Activated T-helper 2 cell treated with anti-CD3 and anti-CD28 coated beads, Interferon-gamma antibody, Interleukin-2, Interleukin-4, amounts not matched to agents 10 μg/mL and 5 μg/mL and 100 μg/mL, durations not matched to agents 14 hours and 24 hours and 36 hours (primary cell): ENCODE results near the gene ADGRF3. TPM values are rescaled to one million over a fixed set of nuclear protein-coding genes. Genes with fewer than 3 reads are reported as not detected.
"Not testable (repeated sequence)": the region's sequence is repeated elsewhere in the genome, so short reads cannot be mapped to it uniquely, and the experiment has no call there.

Experiments used
- DNase-seq: peaks from one replicate; pipeline ENCODE4 v3.0.0; 2021; ENCODE audit warnings: low spot score
- H3K27ac Mint-ChIP-seq: one replicate; pipeline ENCODE4 v1.8.0; 2021; ENCODE audit warnings: mixed read lengths
- H3K27me3 Mint-ChIP-seq: one replicate; pipeline ENCODE4 v1.8.0; 2021; ENCODE audit warnings: low read depth, mixed read lengths
- H3K36me3 Mint-ChIP-seq: one replicate; pipeline ENCODE4 v1.8.0; 2021; ENCODE audit warnings: low read depth, mixed read lengths
- H3K4me1 Mint-ChIP-seq: one replicate; pipeline ENCODE4 v1.8.0; 2021; ENCODE audit warnings: low read depth, mixed read lengths
- H3K4me3 Mint-ChIP-seq: one replicate; pipeline ENCODE4 v1.8.0; 2021; ENCODE audit warnings: low read depth, mild to moderate bottlenecking, moderate library complexity, mixed read lengths
- H3K9me3 Mint-ChIP-seq: one replicate; pipeline ENCODE4 v1.8.0; 2021; ENCODE audit warnings: mixed read lengths
- intact Hi-C: fragments of 100-400 bp; cut with micrococcal nuclease; formaldehyde crosslinking; loops from one replicate; pipeline ENCODE4 v1.15.1; 2023
- total RNA-seq: library from RNA; stranded (reverse); gene quantifications from 2 replicates; pipeline ENCODE4 v1.2.3, GENCODE V29; 2022

The ADGRF3 gene
- total RNA-seq, 1 donor from 2014 or later: 3.1 TPM

DNA sequence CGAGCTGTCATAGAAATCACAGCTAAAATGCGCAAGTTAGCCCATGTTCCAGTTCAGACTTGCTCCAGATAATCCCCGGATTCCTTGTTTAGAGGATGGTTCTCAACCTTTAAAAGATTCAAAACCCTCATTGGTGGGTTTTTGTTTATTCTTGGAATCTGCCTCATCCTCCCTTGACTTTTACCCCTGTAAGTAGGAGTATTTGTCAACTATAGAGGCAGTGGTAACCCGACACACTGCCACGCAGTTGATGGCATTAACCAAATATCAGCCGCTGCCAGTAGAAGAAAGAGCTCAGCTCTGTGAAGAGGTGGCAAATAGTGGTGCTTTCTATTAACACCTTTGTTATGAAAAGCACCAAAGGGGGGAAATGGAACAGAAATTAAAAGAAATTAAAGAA, 41.0 kb downstream of the ADGRF3 start:
- peaks cover 3% of the 10 kb centered on the region for H3K27me3 Mint-ChIP-seq
- DNase-seq: no peak
- no peaks in the 10 kb centered on the region for H3K4me1 Mint-ChIP-seq
- H3K36me3 Mint-ChIP-seq: no peaks in the 10 kb centered on the region
- no peak overlapping the region for H3K4me3 Mint-ChIP-seq
- no peaks in the 10 kb centered on the region for H3K9me3 Mint-ChIP-seq
- H3K27ac Mint-ChIP-seq: no peak overlapping the region
- intact Hi-C loops: no loop called here

DNA sequence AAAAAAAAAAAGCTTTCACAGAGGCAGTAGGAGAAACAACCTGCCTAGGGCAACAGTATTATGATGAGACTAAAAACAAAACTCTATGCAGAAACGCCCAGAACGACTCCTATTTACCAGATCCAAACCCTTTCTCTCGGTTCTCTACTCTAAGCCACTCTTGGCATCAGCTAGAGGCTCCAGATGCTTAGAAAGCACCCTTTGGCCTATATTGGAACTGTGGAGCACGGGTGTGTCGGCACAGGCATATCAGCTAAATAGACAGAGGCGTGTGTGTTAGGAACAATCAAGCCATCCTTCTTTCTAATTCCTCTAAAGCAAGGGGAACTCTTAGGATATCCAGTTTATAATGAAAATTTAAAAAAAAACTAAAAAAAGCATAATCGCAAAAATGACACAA, 41.5 kb downstream of the ADGRF3 start:
- intact Hi-C loops, DNase-seq, H3K27ac Mint-ChIP-seq, H3K4me1 Mint-ChIP-seq, H3K27me3 Mint-ChIP-seq, H3K36me3 Mint-ChIP-seq, H3K4me3 Mint-ChIP-seq, H3K9me3 Mint-ChIP-seq: not testable (repeated sequence)

DNA sequence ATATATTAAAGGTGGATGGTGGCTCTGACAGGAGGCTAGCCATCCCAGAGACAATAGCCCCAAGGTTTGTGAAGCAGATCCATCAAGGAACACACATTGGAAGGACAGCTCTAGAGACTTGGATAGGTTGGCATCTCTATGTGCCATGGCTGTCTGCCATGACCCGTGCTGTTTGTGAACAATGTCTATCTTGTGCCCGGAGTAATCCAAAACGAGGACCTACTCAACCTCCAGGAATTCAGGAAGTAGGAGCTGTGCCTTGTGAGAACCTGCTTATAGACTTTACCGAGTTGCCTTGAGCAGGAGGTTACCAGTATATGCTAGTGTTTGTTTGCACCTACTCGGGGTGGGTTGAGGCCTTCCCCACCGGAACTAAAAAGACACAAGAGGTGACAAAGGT, 43.7 kb downstream of the ADGRF3 start:
- Mint-ChIP-seq H3K36me3 (no peaks in the 10 kb centered on the region), H3K4me3 (no peak overlapping the region), H3K27ac (no peak overlapping the region), H3K4me1 (no peaks in the 10 kb centered on the region), H3K27me3 (peaks cover 3% of the 10 kb centered on the region), H3K9me3 (no peaks in the 10 kb centered on the region)
- intact Hi-C loops: no loop called here
- no peak for DNase-seq

DNA sequence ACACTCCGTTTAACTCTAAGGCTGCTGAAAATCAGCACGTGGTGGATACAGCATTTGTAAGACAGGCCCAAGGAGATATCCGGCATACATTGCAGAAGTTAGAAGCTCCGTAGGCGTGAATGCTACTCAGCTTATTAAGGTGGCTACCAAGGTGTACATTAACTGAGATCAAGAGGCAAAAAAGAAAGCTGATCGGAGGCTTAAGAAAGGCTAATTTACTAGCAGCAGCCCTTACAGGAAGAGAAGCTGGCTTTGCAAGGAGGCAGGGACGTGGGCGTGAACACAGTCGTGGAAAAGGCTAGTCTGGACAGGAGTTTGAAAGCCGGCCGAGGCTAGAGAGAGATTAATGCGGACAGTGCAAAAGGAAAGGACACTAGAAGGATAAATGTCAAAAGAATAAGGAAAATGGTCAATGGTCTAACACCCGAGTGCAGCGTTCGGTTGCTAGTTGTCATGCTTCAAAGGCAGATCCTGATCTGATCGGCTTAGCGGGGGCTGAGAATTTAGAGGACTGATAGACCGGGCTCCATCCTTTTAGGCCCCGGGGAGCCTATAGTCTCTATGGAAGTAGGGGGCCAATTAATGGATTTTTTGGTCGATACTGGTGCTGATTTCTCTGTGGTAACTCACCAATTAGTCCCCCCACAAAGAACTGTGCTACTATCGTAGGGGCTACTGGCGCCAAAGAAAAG, 46.2 kb downstream of the ADGRF3 start:
- Mint-ChIP-seq H3K27ac (no peak overlapping the region), H3K4me1 (no peaks in the 10 kb centered on the region), H3K9me3 (no peaks in the 10 kb centered on the region), H3K27me3 (peaks cover 2% of the 10 kb centered on the region), H3K36me3 (no peaks in the 10 kb centered on the region), H3K4me3 (no peak overlapping the region)
- intact Hi-C loops: no loop called here
- DNase-seq: no peak

DNA sequence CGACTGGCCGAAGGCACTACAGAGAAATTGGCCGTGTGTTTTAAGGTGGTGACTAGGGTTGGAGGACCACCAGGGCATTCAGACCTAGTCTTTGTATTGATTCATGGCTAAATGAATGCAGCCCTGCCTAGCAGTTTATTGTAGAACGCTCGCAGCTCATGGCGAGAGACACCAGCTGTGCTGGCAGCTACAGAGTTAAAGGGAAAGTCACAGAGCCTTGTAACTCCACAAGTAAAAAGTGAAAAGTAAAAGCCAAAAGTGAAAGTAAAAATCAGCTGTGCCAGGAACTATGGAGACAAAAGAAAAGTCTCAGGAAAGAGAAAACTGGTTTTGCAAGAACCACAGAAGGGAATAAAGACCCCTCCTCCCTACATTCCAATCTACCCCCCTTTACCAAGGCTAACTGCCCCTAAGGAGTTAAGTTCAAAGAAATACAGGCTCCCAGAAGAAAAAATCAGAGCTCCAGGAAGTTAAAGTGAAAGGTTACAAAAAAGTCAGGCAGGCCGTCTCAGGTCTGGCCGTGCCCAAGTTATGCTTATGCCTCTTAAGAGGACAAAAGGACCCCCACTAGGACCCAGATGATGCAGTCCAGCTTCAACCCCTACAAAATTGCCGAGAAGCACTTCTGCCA, 47.0 kb downstream of the ADGRF3 start:
- Mint-ChIP-seq H3K4me1 (no peaks in the 10 kb centered on the region), H3K27ac (no peak overlapping the region), H3K4me3 (no peak overlapping the region), H3K9me3 (no peaks in the 10 kb centered on the region), H3K27me3 (peaks cover 2% of the 10 kb centered on the region), H3K36me3 (no peaks in the 10 kb centered on the region)
- intact Hi-C loops: loop anchor here (2.0 kb wide), 1 partner anchor 55 kb away; the partner anchor contains the start of genes HADHA and HADHB
- no peak for DNase-seq

DNA sequence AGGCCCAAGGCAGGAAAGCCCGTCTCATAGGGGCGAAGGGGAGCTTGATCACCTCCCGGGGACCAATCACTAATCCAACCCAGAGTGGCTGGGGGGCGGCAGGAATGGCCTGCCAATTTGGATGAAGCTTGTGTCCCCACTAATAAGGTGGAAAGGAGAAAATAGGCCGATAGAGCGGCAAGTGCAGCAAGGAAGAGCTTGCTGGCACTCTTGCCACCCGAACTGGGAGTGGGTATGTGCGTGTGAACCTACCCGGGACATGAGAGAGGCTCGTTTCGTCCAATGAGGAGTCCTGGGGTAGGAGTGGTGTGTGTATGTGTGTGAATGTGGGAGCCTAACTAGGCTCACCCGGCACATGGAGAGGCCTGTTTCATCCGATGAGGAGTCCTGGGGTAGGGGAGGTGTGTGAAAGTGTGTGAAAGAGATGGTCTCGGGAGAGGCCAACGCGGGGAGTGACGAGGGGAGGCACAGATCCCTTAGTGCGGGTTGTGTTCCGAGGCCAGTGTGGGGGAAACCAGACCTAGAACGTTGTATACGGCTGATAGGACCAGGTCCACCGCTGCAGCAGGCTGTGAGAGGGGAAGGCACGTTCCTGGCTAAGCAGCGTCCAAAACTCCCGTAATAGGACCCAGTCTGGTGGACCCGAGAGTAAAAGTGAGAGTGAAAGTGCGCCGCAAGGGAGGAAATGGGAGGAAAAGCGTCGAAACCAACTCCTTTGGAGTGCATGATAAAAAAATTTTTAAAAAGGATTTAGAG, 47.8 kb downstream of the ADGRF3 start:
- H3K27ac Mint-ChIP-seq: no peak overlapping the region
- intact Hi-C loops: loop anchor here (2.0 kb wide), 1 partner anchor 54 kb away; the partner anchor contains the start of genes HADHA and HADHB
- DNase-seq: no peak
- H3K4me1 Mint-ChIP-seq: no peaks in the 10 kb centered on the region
- H3K36me3 Mint-ChIP-seq: no peaks in the 10 kb centered on the region
- H3K4me3 Mint-ChIP-seq: no peak overlapping the region
- no peaks in the 10 kb centered on the region for H3K9me3 Mint-ChIP-seq
- peaks cover 2% of the 10 kb centered on the region for H3K27me3 Mint-ChIP-seq

DNA sequence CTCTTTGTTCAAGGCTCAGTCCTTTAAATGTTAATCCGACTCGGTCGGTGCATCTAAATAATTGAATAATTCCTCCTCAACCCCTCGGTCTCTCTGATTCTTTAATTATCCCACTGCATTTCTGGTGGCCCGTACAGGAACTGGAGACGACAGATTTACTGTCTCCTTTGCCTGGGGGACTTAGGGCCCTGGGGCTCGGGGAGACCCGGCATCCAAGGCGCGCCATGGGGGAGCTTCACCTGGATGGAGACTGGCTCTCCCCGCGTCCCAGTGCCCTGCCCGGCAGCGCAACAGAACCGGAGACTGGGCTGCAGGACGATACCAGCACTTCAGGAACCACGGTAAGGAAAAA, 48.3 kb downstream of the ADGRF3 start:
- H3K27ac Mint-ChIP-seq: no peak overlapping the region
- no peaks in the 10 kb centered on the region for H3K4me1 Mint-ChIP-seq
- no peaks in the 10 kb centered on the region for H3K9me3 Mint-ChIP-seq
- H3K4me3 Mint-ChIP-seq: no peak overlapping the region
- H3K27me3 Mint-ChIP-seq: peaks cover 2% of the 10 kb centered on the region
- no peak for DNase-seq
- intact Hi-C loops: loop anchor here (2.0 kb wide), 1 partner anchor 53 kb away; the partner anchor contains the start of genes HADHA and HADHB
- no peaks in the 10 kb centered on the region for H3K36me3 Mint-ChIP-seq

DNA sequence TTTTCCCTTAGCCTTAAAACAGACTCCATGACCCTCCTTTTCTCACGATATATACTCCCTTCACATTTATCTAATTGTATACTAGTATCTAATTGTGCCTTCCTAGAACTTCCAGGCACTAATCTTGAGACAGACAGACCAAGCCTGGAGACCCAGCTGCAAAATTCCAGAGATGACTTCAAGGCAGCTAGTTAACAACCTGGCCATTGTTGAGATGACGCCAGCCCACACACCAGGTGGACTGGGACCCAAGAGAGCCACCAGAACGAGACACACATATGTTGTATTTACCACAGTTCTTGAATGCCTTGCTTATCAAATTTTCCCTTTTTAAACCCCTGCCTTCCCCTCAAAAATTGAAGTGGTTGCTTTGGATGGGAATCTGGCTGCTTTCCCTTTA, 49.5 kb downstream of the ADGRF3 start:
- Mint-ChIP-seq H3K9me3 (no peaks in the 10 kb centered on the region), H3K36me3 (no peaks in the 10 kb centered on the region), H3K27me3 (peaks cover 2% of the 10 kb centered on the region), H3K4me1 (peaks cover 3% of the 10 kb centered on the region), H3K4me3 (no peak overlapping the region), H3K27ac (no peak overlapping the region)
- intact Hi-C loops: no loop called here
- no peak for DNase-seq

DNA sequence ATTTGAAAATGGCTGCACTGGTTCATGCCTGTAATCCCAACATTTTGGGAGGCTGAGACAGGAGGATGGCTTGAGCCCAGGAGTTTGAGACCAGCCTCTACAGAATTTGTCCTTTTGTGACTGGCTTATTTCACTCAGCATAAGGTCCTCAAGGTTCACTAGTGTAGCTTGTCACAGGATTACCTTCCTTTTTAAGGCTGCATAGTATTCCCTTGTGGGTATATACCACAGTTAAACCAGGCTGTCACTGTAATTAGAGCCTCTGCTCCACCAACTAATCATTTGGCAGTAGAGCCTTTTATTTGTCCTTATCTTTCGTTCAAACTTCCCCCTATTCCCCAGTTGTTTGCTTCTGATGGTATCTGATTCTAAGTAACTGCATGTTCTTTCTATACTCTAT, 51.1 kb downstream of the ADGRF3 start:
- Mint-ChIP-seq H3K4me1 (peaks cover 3% of the 10 kb centered on the region), H3K4me3 (no peak overlapping the region), H3K9me3 (no peaks in the 10 kb centered on the region), H3K36me3 (peaks cover 3% of the 10 kb centered on the region), H3K27me3 (peaks cover 2% of the 10 kb centered on the region), H3K27ac (no peak overlapping the region)
- DNase-seq: no peak
- intact Hi-C loops: no loop called here

DNA sequence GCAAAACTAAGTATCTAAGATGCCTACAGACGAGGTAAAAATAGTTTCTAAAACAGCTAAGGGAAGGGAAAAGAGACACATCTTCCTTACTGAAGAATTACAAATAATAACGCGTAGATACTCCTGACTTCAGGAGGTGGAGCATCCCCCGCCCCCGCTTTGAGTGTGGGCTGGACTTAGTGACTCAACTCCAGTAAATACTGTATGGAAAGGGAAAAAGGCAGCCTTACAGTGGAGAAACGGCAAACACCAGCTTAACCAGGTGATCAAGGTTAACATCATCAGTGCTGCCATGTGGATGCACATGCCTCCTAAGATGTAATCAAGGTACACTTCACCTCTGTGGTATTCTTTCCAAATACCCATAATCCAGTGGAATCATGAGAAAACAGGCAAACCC, 53.9 kb downstream of the ADGRF3 start:
- H3K4me3 Mint-ChIP-seq: no peak overlapping the region
- peaks cover 2% of the 10 kb centered on the region for H3K27me3 Mint-ChIP-seq
- intact Hi-C loops: no loop called here
- no peak overlapping the region for H3K27ac Mint-ChIP-seq
- H3K4me1 Mint-ChIP-seq: peaks cover 5% of the 10 kb centered on the region
- H3K36me3 Mint-ChIP-seq: peaks cover 13% of the 10 kb centered on the region
- H3K9me3 Mint-ChIP-seq: no peaks in the 10 kb centered on the region
- no peak for DNase-seq

DNA sequence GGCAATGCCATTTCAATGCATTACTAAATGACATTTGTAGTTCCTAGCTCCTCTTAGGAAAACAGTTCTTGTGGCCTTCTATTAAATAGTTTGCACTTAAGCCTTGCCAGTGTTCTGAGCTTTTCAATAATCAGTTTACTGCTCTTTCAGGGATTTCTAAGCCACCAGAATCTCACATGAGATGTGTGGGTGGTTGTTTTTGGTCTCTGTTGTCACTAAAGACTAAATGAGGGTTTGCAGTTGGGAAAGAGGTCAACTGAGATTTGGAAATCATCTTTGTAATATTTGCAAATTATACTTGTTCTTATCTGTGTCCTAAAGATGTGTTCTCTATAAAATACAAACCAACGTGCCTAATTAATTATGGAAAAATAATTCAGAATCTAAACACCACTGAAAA, 56.6 kb downstream of the ADGRF3 start:
- intact Hi-C loops: no loop called here

DNA sequence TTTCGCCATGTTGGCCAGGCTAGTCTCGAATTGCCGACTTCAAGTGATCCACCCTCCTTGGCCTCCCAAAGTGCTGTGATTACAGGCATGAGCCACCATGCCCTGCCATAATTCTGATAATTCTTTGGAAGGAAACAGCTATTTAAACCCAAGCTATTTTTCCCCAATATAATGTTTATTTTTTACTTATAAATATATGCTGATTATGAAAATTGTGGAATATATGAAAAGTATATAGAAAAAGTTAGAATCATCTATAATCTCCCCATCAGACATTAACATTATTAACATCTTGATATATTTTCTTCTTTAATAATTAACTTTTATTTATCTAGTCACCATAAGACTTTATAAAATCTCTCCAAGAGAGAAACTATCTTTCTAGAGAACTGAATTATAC, 60.7 kb downstream of the ADGRF3 start:
- Mint-ChIP-seq H3K27ac (no peak overlapping the region), H3K36me3 (peaks cover 54% of the 10 kb centered on the region), H3K27me3 (no peaks in the 10 kb centered on the region), H3K4me1 (peaks cover 2% of the 10 kb centered on the region), H3K9me3 (no peaks in the 10 kb centered on the region), H3K4me3 (no peak overlapping the region)
- intact Hi-C loops: no loop called here
- no peak for DNase-seq

More for the DNA sequence above, 56.6 kb downstream of the ADGRF3 start:
- no peaks in the 10 kb centered on the region for H3K9me3 Mint-ChIP-seq
- no peaks in the 10 kb centered on the region for H3K27me3 Mint-ChIP-seq
- peaks cover 5% of the 10 kb centered on the region for H3K4me1 Mint-ChIP-seq
- no peak overlapping the region for H3K4me3 Mint-ChIP-seq
- H3K36me3 Mint-ChIP-seq: peaks cover 27% of the 10 kb centered on the region
- no peak overlapping the region for H3K27ac Mint-ChIP-seq
- DNase-seq: no peak

DNA sequence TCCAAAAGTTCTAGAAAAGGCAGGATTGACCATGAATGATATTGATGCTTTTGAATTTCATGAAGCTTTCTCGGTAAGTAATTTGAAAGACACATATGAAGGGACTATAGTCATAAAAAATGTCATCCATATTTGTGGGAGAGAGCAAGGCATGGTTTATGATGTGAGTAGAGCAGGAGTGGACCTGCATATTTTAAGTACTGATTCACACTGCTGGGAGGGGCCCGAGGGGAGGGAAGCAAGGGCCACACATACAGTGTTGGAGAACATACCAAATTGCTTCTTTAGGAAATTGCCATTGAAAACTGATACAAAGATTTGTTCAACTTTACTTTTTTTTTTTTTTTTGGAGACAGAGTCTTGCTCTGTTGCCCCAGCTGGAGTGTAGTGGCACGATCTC, 62.5 kb downstream of the ADGRF3 start:
- Mint-ChIP-seq H3K9me3 (no peaks in the 10 kb centered on the region), H3K36me3 (peaks cover 55% of the 10 kb centered on the region), H3K27me3 (no peaks in the 10 kb centered on the region), H3K4me3 (no peak overlapping the region), H3K4me1 (peaks cover under 1% of the 10 kb centered on the region), H3K27ac (no peak overlapping the region)
- no peak for DNase-seq
- intact Hi-C loops: no loop called here
